GM12878 (cell line): ENCODE results near the gene MACROD2. TPM values are rescaled to one million over a fixed set of nuclear protein-coding genes. Genes with fewer than 3 reads are reported as not detected.

Experiments
- ATAC-seq: fragments of 200-7000 bp; cut with Tn5 transposase; 3 replicates; pipeline ENCODE4 v1.9.1; 2020; ENCODE audit warnings: mild to moderate bottlenecking, moderate library complexity
- BruUV-seq: library from RNA; stranded (reverse); fragments of 400-500 nt; replicated peaks from 2 replicates; lab custom pipeline; 2021; lab: Mats Ljungman, UMichigan
- CTCF ChIA-PET: fragments of 300-600 bp; sonication (Branson Sonifier 250); formaldehyde crosslinking; extraction: SDS; loops from one replicate; lab custom pipeline; 2021; ENCODE audit warnings: inconsistent platforms; lab: Yijun Ruan, JAX
- POLR2A ChIA-PET: fragments of 350-600 bp; formaldehyde crosslinking; extraction: SDS; loops from one replicate; lab custom pipeline; 2021; ENCODE audit warnings: inconsistent platforms; lab: Charles Lee
- RAD21 ChIA-PET: fragments of 300-600 bp; sonication (Branson Sonifier 250); formaldehyde crosslinking; loops from one replicate; lab custom pipeline; 2023; ENCODE audit warnings: antibody characterized with exemption; ENCODE audit not compliant: unreplicated experiment; lab: Charles Lee
- SMC1A ChIA-PET: fragments of 300-600 bp; sonication (Branson Sonifier 250); formaldehyde crosslinking; loops from one replicate; lab custom pipeline; 2023; ENCODE audit not compliant: unreplicated experiment, uncharacterized antibody; lab: Charles Lee
- DNase-seq: peaks from one replicate; pipeline ENCODE4 v3.0.0-alpha.2; 2011; ENCODE audit warnings: low read depth, low spot score
- FAIRE-seq: peaks from 3 replicates; lab custom pipeline; 2011; peaks lifted over from hg19 to GRCh38; lab: Jason Lieb, UNC
- H2AFZ ChIP-seq: 2 replicates; pipeline ENCODE4 v1.6.0; 2011; ENCODE audit warnings: low read depth, low read length, control low read depth; ENCODE audit not compliant: control insufficient read depth
- H3K27ac ChIP-seq: 2 replicates; pipeline ENCODE4 v1.5.1; 2011; ENCODE audit warnings: control low read depth; ENCODE audit not compliant: control insufficient read depth, insufficient read depth
- H3K27me3 ChIP-seq, 2 experiments: replicated peaks in 1 of 2; 2 replicates each; pipeline versions ENCODE4 v1.6.0 to v1.6.1; 2011; ENCODE audit warnings: low read length in 1 of 2; ENCODE audit not compliant: control insufficient read depth in 2 of 2, insufficient read depth in 2 of 2
- H3K36me3 ChIP-seq, 2 experiments: 2 replicates each; pipeline ENCODE4 v1.5.1; 2011; ENCODE audit warnings: low read length in 1 of 2; ENCODE audit not compliant: control insufficient read depth in 2 of 2, insufficient read depth in 2 of 2
- H3K4me1 ChIP-seq: 2 replicates; pipeline ENCODE4 v1.6.1; 2011; ENCODE audit warnings: mild to moderate bottlenecking, low read length, moderate library complexity, mixed read lengths; ENCODE audit not compliant: control insufficient read depth, insufficient read depth
- H3K4me2 ChIP-seq: 2 replicates; pipeline ENCODE4 v1.6.0; 2011; ENCODE audit warnings: control low read depth; ENCODE audit not compliant: control insufficient read depth, insufficient read depth
- H3K4me3 ChIP-seq: fragments of 200-600 bp; sonication (generic); 2 replicates; pipeline ENCODE4 v1.5.1; 2016
- H3K79me2 ChIP-seq: 2 replicates; pipeline ENCODE4 v1.6.0; 2011; ENCODE audit warnings: low read length; ENCODE audit not compliant: control insufficient read depth, insufficient read depth
- H3K9ac ChIP-seq: 2 replicates; pipeline ENCODE4 v1.8.0; 2011; ENCODE audit warnings: low read length, control low read depth, mixed read lengths; ENCODE audit not compliant: control insufficient read depth, insufficient read depth
- H3K9me3 ChIP-seq: replicated peaks from 3 replicates; pipeline ENCODE4 v1.5.1; 2011; ENCODE audit warnings: mild to moderate bottlenecking, low read length; ENCODE audit not compliant: control insufficient read depth, insufficient read depth
- H4K20me1 ChIP-seq: 2 replicates; pipeline ENCODE4 v1.6.0; 2011; ENCODE audit not compliant: control insufficient read depth, insufficient read depth
- CEBPZ ChIP-seq: fragments of 150-350 bp; IDR thresholded peaks from 2 replicates; pipeline ENCODE4 v1.6.1; 2016; ENCODE audit warnings: low read depth, low read length
- FOXM1 ChIP-seq: IDR thresholded peaks from 2 replicates; pipeline ENCODE4 v1.6.1; 2012; ENCODE audit warnings: low read depth, mild to moderate bottlenecking, inconsistent platforms, low read length, moderate library complexity
- POLR2A ChIP-seq: IDR thresholded peaks from 2 replicates; pipeline ENCODE4 v1.6.1; 2011; ENCODE audit warnings: low read depth, mild to moderate bottlenecking, low read length
- ZBTB11 ChIP-seq: fragments of 450-650 bp; formaldehyde crosslinking; IDR thresholded peaks from 2 replicates; pipeline ENCODE4 v1.5.0; 2022; ENCODE audit warnings: mild to moderate bottlenecking, missing genetic modification characterization
- ZBTB33 ChIP-seq: fragments of 450-650 bp; IDR thresholded peaks from 2 replicates; pipeline ENCODE4 v1.6.1; 2017; ENCODE audit warnings: mild to moderate bottlenecking
- WGBS: methylation state at CpG from one replicate; pipeline ENCODE4 v1.1.6; 2016; ENCODE audit warnings: low lambda C conversion rate; ENCODE audit not compliant: insufficient replicate concordance, insufficient coverage; ENCODE audit errors: missing lambda C conversion rate; 5-methylcytosine and 5-hydroxymethylcytosine counted together
- in situ Hi-C: fragments of 300-500 bp; cut with MboI; formaldehyde crosslinking; loops from 9 replicates; pipeline ENCODE4 v1.14.3; 2018; ENCODE audit warnings: mixed read lengths
- intact Hi-C: fragments of 100-400 bp; cut with micrococcal nuclease; formaldehyde crosslinking; loops from one replicate; pipeline ENCODE4 v1.14.2; 2022; ENCODE audit not compliant: unreplicated experiment
- polyA plus RNA-seq, 11 experiments: library from polyadenylated mRNA; depleted of rRNA in 4 of 11; unstranded in 6 of 11; stranded (reverse) in 5 of 11; fragments of >200 nt; fragmentation: Nextera tagmentation in 4 of 11; fragmentation: Illumina TruSeq in 1 of 11; extraction: Ambion mirVana in 4 of 11; extraction: Trizol in 1 of 11; gene quantifications; 1 replicate in 1 of 11; 2 replicates in 10 of 11; pipeline versions ENCODE4 v1.2.1 to v1.2.3, GENCODE V29; 2011 to 2016; ENCODE audit warnings: inconsistent platforms in 2 of 11, missing spikeins in 2 of 11, low read depth in 1 of 11
- total RNA-seq, 4 experiments: library from RNA; depleted of rRNA in 3 of 4; stranded (reverse); fragments of >200 nt in 3 of 4; fragmentation: Illumina TruSeq in 1 of 4; extraction: Trizol in 1 of 4; gene quantifications; 2 replicates each; pipeline versions ENCODE4 v1.2.1 to v1.2.3, GENCODE V29; 2013 to 2021

MACROD2 gene
- total and polyA plus RNA-seq, 10 of the 15 experiments (the other 5 are each of a cell fraction or from before 2014, with no cell fraction given), result 1.1 to 21.5 (median 2.2) TPM

- Histone ChIP-seq H3K36me3 (no peaks in the 10 kb centered on the region), H3K79me2 (no peaks in the 10 kb centered on the region), H3K9ac (no peak overlapping the region), H2AFZ (no peak overlapping the region), H3K4me3 (no peak overlapping the region), H4K20me1 (no peaks in the 10 kb centered on the region), H3K9me3 (no peaks in the 10 kb centered on the region), H3K27me3 (no peaks in the 10 kb centered on the region; a peak in 1 of 4 replicates), H3K4me1 (no peaks in the 10 kb centered on the region), H3K4me2 (no peak overlapping the region), H3K27ac (no peak overlapping the region)
- DNase-seq (no peak), ATAC-seq (no peak), FAIRE-seq (no peak)
- WGBS, result 91% methylated on average over 2 of the region's 3 CpGs
- ChIA-PET SMC1A (no interaction called here), CTCF (no interaction called here), POLR2A (no interaction called here), RAD21 (no interaction called here)
- intact Hi-C loops, result loop anchor here (10.0 kb wide), 1 partner anchor 592 kb away; no protein-coding TSS in a partner anchor
- in situ Hi-C loops, result no loop called here
- BruUV-seq, result no TSS peak
- TF ChIP-seq CEBPZ (no peak), ZBTB11 (CRISPR knock-in tag) (no peak), FOXM1 (no peak), POLR2A (no peak), ZBTB33 (no peak)
Observed at GRCh38 chr20:15227102-15227501, 1231.8 kb downstream of the MACROD2 start.
